Hematopoietic multipotent progenitor cell treated with erythropoietin and hydrocortisone succinate and interleukin-3 and kit ligand, for 17 days (in vitro differentiated cells): ENCODE results near the gene OSGEPL1.
"Not testable (repeated sequence)": the region's sequence is repeated elsewhere in the genome, so short reads cannot be mapped to it uniquely, and the experiment has no call there.

ENCODE experiments used
- DNase-seq: peaks from one replicate; pipeline ENCODE4 v3.0.0-alpha.2; 2015; ENCODE audit warnings: low spot score

Gene OSGEPL1

GRCh38 chr2:189751080-189751658 lies 11.4 kb downstream of the OSGEPL1 start:
- peak; percentile 75 for DNase-seq

GRCh38 chr2:189729430-189729829 lies 33.2 kb downstream of the OSGEPL1 start:
- no peak for DNase-seq

- DNase-seq: no peak
Observed at GRCh38 chr2:189726849-189727248, 35.7 kb downstream of the OSGEPL1 start.

- DNase-seq: no peak
Observed at GRCh38 chr2:189726271-189726670, 36.3 kb downstream of the OSGEPL1 start.

GRCh38 chr2:189723192-189723591 lies 39.4 kb downstream of the OSGEPL1 start:
- no peak for DNase-seq

GRCh38 chr2:189719571-189719970 lies 43.0 kb downstream of the OSGEPL1 start:
- no peak for DNase-seq

- not testable (repeated sequence) for DNase-seq
Observed at GRCh38 chr2:189717593-189717992, 45.0 kb downstream of the OSGEPL1 start.

- no peak for DNase-seq
Observed at GRCh38 chr2:189709501-189710221, 52.9 kb downstream of the OSGEPL1 start.

GRCh38 chr2:189702071-189702470 lies 60.5 kb downstream of the OSGEPL1 start:
- peak; percentile 18 for DNase-seq

- DNase-seq: no peak
Observed at GRCh38 chr2:189700681-189701080, 61.9 kb downstream of the OSGEPL1 start.

- peak; percentile 85 for DNase-seq
Observed at GRCh38 chr2:189698020-189698887, 64.3 kb downstream of the OSGEPL1 start.
